K562 (cell line): ENCODE measurements around the gene PARP9. TPM values are rescaled to one million over a fixed set of nuclear protein-coding genes. Genes with fewer than 3 reads are reported as not detected.
A peak's percentile ranks its signal among the peaks of the same experiment; 100 is the strongest.

ENCODE experiments used
- CXXC5 ChIP-seq: fragments of 250-450 bp; sonication (Bioruptor Pico); IDR thresholded peaks from 2 replicates; pipeline ENCODE4 v1.8.0; 2022; ENCODE audit warnings: inconsistent platforms, mild to moderate bottlenecking, moderate library complexity
- GABPB2 ChIP-seq: fragments of 250-450 bp; sonication (Bioruptor Pico); conservative IDR thresholded peaks from 2 replicates; pipeline ENCODE4 v1.5.1; 2021; ENCODE audit warnings: mild to moderate bottlenecking
- HNRNPLL ChIP-seq: fragments of 200-400 bp; formaldehyde crosslinking; IDR thresholded peaks from 2 replicates; pipeline ENCODE4 v1.6.1; 2017; ENCODE audit warnings: low read length, low read depth, mild to moderate bottlenecking; ENCODE audit not compliant: poor library complexity, severe bottlenecking
- MAFK ChIP-seq: IDR thresholded peaks from 2 replicates; pipeline ENCODE4 v1.6.1; 2011; ENCODE audit warnings: low read length, improper control_type of control experiment
- RAD21 ChIP-seq, 2 experiments: fragments of 250-450 bp in 1 of 2; fragments of 450-650 bp in 1 of 2; sonication (Bioruptor Pico) in 1 of 2; formaldehyde crosslinking in 1 of 2; IDR thresholded peaks in 1 of 2; conservative IDR thresholded peaks in 1 of 2; 2 replicates each; pipeline versions ENCODE4 v1.4.0 to v1.8.0; 2020 to 2022; ENCODE audit warnings: mild to moderate bottlenecking in 2 of 2, moderate library complexity in 1 of 2
- RB1 ChIP-seq: fragments of 450-650 bp; IDR thresholded peaks from 2 replicates; pipeline ENCODE4 v1.6.1; 2017; ENCODE audit warnings: low read depth, mild to moderate bottlenecking
- RCOR1 ChIP-seq, 2 experiments: IDR thresholded peaks; 2 replicates each; pipeline ENCODE4 v1.6.1; 2012; ENCODE audit warnings: low read depth in 2 of 2, low read length in 2 of 2, borderline replicate concordance in 1 of 2, improper control_type of control experiment in 1 of 2
- TAF9B ChIP-seq: fragments of 450-650 bp; IDR thresholded peaks from 2 replicates; pipeline ENCODE4 v1.6.1; 2018; ENCODE audit warnings: mild to moderate bottlenecking; ENCODE audit not compliant: partially characterized antibody
- TEAD4 ChIP-seq, 2 experiments: sonication (generic) in 1 of 2; formaldehyde crosslinking in 1 of 2; IDR thresholded peaks; 2 replicates each; pipeline versions ENCODE4 v1.6.1 to v1.8.0; 2012 to 2022; ENCODE audit warnings: borderline replicate concordance in 1 of 2, inconsistent platforms in 1 of 2, low read length in 1 of 2, mild to moderate bottlenecking in 1 of 2, missing genetic modification reagents in 1 of 2
- ZFP1 ChIP-seq: fragments of 450-650 bp; formaldehyde crosslinking; IDR thresholded peaks from 2 replicates; pipeline ENCODE4 v1.4.0; 2020; ENCODE audit warnings: mild to moderate bottlenecking, mixed read lengths
- ZNF263 ChIP-seq: sonication (generic); formaldehyde crosslinking; IDR thresholded peaks from 2 replicates; pipeline ENCODE4 v1.8.0; 2022; ENCODE audit warnings: mild to moderate bottlenecking, missing genetic modification reagents, borderline replicate concordance
- ZNF316 ChIP-seq: fragments of 450-650 bp; IDR thresholded peaks from 2 replicates; pipeline ENCODE4 v1.6.1; 2016
- polyA plus RNA-seq, 8 experiments: library from polyadenylated mRNA; depleted of rRNA in 4 of 8; stranded (reverse) in 5 of 8; unstranded in 3 of 8; fragments of >200 nt; fragmentation: Nextera tagmentation in 2 of 8; fragmentation: Illumina TruSeq in 1 of 8; extraction: Ambion mirVana in 2 of 8; extraction: Trizol in 1 of 8; gene quantifications; 2 replicates each; pipeline versions ENCODE4 v1.2.1 to v1.2.3, GENCODE V29; 2011 to 2014; ENCODE audit warnings: inconsistent platforms in 1 of 8, missing spikeins in 1 of 8
- total RNA-seq, 7 experiments: library from RNA; depleted of rRNA in 6 of 7; stranded (reverse); fragments of >200 nt in 6 of 7; fragmentation: Illumina TruSeq in 2 of 7; extraction: Trizol in 2 of 7; gene quantifications; 2 replicates each; pipeline versions ENCODE4 v1.2.1 to v1.2.3, GENCODE V29; 2011 to 2021; ENCODE audit warnings: low replicate concordance in 1 of 7
- TF ChIP-seq, protein P1 (sequence below): sonication (generic); formaldehyde crosslinking; IDR thresholded peaks from 2 replicates; pipeline ENCODE4 v1.8.1; 2023; ENCODE audit warnings: missing genetic modification reagents, mild to moderate bottlenecking, borderline replicate concordance

PARP9 gene
- total and polyA plus RNA-seq, 9 of the 15 experiments (the other 6 are each of a cell fraction or from before 2014, with no cell fraction given): 2.1 to 4.8 (median 3.4) TPM

- TF ChIP-seq RAD21 (CRISPR knock-in tag; conservative IDR thresholded peaks at IDR 0.05 in 1 of 2, IDR thresholded peaks at IDR 0.05 in 1 of 2) (no peak), MAFK (peak; percentile 23; the same call in 1 of the 2 replicates), TAF9B (no peak), HNRNPLL (no peak), ZNF263 (CRISPR knock-in tag) (no peak), ZNF316 (peak; percentile 40; the same call in 1 of the 2 replicates), TEAD4 (IDR thresholded peaks at IDR 0.05; ENCODE audit: low read length) (no peak), TEAD4 (CRISPR knock-in tag; IDR thresholded peaks at IDR 0.05; ENCODE audit: borderline replicate concordance) (no peak), RCOR1 (IDR thresholded peaks at IDR 0.05; ENCODE audit: borderline replicate concordance in 1 of 2, low read depth in 2 of 2, low read length in 2 of 2) (peak in 1 of 2 experiments; percentile 30; a peak in 1 of 4 replicates), ZFP1 (CRISPR knock-in tag) (no peak), RB1 (no peak), CXXC5 (CRISPR knock-in tag) (no peak), GABPB2 (no peak)
- TF ChIP-seq, protein P1, sequence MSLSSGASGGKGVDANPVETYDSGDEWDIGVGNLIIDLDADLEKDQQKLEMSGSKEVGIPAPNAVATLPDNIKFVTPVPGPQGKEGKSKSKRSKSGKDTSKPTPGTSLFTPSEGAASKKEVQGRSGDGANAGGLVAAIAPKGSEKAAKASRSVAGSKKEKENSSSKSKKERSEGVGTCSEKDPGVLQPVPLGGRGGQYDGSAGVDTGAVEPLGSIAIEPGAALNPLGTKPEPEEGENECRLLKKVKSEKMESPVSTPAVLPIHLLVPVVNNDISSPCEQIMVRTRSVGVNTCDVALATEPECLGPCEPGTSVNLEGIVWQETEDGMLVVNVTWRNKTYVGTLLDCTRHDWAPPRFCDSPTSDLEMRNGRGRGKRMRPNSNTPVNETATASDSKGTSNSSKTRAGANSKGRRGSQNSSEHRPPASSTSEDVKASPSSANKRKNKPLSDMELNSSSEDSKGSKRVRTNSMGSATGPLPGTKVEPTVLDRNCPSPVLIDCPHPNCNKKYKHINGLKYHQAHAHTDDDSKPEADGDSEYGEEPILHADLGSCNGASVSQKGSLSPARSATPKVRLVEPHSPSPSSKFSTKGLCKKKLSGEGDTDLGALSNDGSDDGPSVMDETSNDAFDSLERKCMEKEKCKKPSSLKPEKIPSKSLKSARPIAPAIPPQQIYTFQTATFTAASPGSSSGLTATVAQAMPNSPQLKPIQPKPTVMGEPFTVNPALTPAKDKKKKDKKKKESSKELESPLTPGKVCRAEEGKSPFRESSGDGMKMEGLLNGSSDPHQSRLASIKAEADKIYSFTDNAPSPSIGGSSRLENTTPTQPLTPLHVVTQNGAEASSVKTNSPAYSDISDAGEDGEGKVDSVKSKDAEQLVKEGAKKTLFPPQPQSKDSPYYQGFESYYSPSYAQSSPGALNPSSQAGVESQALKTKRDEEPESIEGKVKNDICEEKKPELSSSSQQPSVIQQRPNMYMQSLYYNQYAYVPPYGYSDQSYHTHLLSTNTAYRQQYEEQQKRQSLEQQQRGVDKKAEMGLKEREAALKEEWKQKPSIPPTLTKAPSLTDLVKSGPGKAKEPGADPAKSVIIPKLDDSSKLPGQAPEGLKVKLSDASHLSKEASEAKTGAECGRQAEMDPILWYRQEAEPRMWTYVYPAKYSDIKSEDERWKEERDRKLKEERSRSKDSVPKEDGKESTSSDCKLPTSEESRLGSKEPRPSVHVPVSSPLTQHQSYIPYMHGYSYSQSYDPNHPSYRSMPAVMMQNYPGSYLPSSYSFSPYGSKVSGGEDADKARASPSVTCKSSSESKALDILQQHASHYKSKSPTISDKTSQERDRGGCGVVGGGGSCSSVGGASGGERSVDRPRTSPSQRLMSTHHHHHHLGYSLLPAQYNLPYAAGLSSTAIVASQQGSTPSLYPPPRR: no peak
Measured at GRCh38 chr3:122555275-122556071, 8.6 kb downstream of the PARP9 start (continued).
